Left lung (tissue), 10 donors: ENCODE data around the gene GSTA5. TPM values are rescaled to one million over a fixed set of nuclear protein-coding genes. Genes with fewer than 3 reads are reported as not detected.
"Not testable (repeated sequence)": the region's sequence is repeated elsewhere in the genome, so short reads cannot be mapped to it uniquely, and the experiment has no call there.

Experiments
- ATAC-seq: fragments of 200-7000 bp; cut with Tn5 transposase; one replicate; pipeline ENCODE4 v1.9.1; 2020; ENCODE audit warnings: moderate library complexity
- DNase-seq, 4 donors: peaks; one replicate each; pipeline ENCODE4 v3.0.0-alpha.2; 2013 to 2020
- H3K27ac ChIP-seq, 2 donors: fragments of 200-600 bp; sonication (generic) in 1 of 2; one replicate each; pipeline versions ENCODE4 v1.5.0 to v1.8.0; 2020 to 2021
- H3K27me3 ChIP-seq, 2 donors: fragments of 200-600 bp; sonication (generic) in 1 of 2; one replicate each; pipeline versions ENCODE4 v1.5.0 to v1.8.0; 2020 to 2021
- H3K36me3 ChIP-seq, 2 donors: fragments of 200-600 bp; sonication (generic) in 1 of 2; one replicate each; pipeline versions ENCODE4 v1.5.0 to v1.8.0; 2020 to 2021
- H3K4me1 ChIP-seq, 2 donors: fragments of 200-600 bp; one replicate each; pipeline ENCODE4 v1.8.0; 2021
- H3K4me3 ChIP-seq, 2 donors: fragments of 200-600 bp; sonication (generic) in 1 of 2; one replicate each; pipeline versions ENCODE4 v1.5.0 to v1.8.0; 2020 to 2021; ENCODE audit warnings: mild to moderate bottlenecking in 1 of 2
- H3K9me3 ChIP-seq, 2 donors: fragments of 200-600 bp; sonication (generic) in 1 of 2; one replicate each; pipeline versions ENCODE4 v1.5.0 to v1.8.0; 2020 to 2021
- intact Hi-C, 2 donors: fragments of 100-400 bp; cut with DNase I; formaldehyde crosslinking; loops; one replicate each; pipeline versions ENCODE4 v1.11.2 to v1.14.2; 2022
- polyA plus RNA-seq, 6 donors: library from polyadenylated mRNA; unstranded; fragments of 120-200 nt; gene quantifications; one replicate each; pipeline ENCODE4 v1.2.1, GENCODE V29; 2013; ENCODE audit not compliant: insufficient read length in 6 of 6
- total RNA-seq, 2 donors: library from RNA; stranded (reverse); fragmentation: NEBNext Ultra II Directional; extraction: Animal tissue kit (Norgen Biotek cat#: 25700); gene quantifications; one replicate each; pipeline ENCODE4 v1.2.1, GENCODE V29; 2021
- TF ChIP-seq, protein P1 (sequence below), 2 donors: fragments of 200-600 bp; sonication (generic) in 1 of 2; IDR thresholded peaks; one replicate each; pipeline versions ENCODE4 v1.5.0 to v1.8.0; 2021; ENCODE audit warnings: antibody characterized with exemption in 2 of 2
- donor health status: DM: no; HTN: yes; CAD: no.
- donor health status: DM: no; HTN: no; CAD: no.

GSTA5 gene
- total and polyA plus RNA-seq, 8 donors = not detected

DNA sequence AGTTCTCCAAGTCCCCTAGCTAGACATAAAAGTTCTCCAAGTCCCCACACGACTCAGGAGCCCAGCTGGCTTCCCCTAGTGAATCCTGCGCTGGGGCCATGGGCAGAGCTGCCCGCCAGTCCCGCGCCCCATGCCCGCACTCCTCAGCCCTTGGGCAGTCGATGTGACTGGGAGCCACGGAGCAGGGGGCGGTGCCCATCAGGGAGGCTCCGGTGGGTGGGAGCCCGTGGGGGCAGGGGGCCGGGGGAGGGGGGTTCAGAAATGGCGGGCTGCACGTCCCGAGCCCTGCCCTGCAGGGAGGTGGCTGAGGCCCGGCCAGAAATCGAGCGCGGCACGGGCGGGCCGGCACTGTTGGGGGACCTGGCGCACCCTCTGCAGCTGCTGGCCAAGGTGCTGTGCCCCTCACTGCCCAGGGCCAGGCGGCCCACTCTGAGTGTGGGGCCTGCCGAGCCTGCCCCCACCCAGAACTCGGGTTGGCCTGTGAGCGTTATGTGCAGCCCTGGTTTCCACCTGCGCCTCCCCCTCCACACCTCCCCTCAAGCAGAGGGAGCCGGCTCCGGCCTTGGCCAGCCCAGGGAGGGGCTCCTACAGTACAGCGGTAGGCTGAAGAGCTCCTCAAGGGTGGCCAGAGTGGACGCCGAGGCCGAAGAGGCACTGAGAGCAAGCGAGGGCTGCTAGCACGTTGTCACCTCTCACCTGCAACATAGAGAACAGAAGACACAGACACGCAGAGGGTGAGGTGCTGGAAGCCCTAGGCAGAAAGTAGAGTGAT is 11.4 kb downstream of the GSTA5 start:
- TF ChIP-seq, protein P1, sequence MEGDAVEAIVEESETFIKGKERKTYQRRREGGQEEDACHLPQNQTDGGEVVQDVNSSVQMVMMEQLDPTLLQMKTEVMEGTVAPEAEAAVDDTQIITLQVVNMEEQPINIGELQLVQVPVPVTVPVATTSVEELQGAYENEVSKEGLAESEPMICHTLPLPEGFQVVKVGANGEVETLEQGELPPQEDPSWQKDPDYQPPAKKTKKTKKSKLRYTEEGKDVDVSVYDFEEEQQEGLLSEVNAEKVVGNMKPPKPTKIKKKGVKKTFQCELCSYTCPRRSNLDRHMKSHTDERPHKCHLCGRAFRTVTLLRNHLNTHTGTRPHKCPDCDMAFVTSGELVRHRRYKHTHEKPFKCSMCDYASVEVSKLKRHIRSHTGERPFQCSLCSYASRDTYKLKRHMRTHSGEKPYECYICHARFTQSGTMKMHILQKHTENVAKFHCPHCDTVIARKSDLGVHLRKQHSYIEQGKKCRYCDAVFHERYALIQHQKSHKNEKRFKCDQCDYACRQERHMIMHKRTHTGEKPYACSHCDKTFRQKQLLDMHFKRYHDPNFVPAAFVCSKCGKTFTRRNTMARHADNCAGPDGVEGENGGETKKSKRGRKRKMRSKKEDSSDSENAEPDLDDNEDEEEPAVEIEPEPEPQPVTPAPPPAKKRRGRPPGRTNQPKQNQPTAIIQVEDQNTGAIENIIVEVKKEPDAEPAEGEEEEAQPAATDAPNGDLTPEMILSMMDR (IDR thresholded peaks at IDR 0.05) = no peak
- intact Hi-C loops = no loop called here
- no peaks in the 10 kb centered on the region for H3K4me1 ChIP-seq
- no peaks in the 10 kb centered on the region for H3K27me3 ChIP-seq
- H3K9me3 ChIP-seq = no peaks in the 10 kb centered on the region
- no peak overlapping the region for H3K4me3 ChIP-seq
- H3K36me3 ChIP-seq = no peaks in the 10 kb centered on the region
- DNase-seq (peak in 1 of 4 donors; percentile 61), ATAC-seq (no peak)
- H3K27ac ChIP-seq = no peak overlapping the region

- H3K27me3 ChIP-seq, ATAC-seq, intact Hi-C loops: not testable (repeated sequence)
Observed at GRCh38 chr6:52828621-52829020, 12.0 kb downstream of the GSTA5 start.

GRCh38 chr6:52827073-52827783 is 13.4 kb downstream of the GSTA5 start:
- DNase-seq, H3K27ac ChIP-seq, H3K36me3 ChIP-seq, H3K4me1 ChIP-seq, ATAC-seq, H3K27me3 ChIP-seq, H3K9me3 ChIP-seq, H3K4me3 ChIP-seq, intact Hi-C loops: not testable (repeated sequence)

More at GRCh38 chr6:52828621-52829020, 12.0 kb downstream of the GSTA5 start:
- not testable (repeated sequence) for DNase-seq, H3K9me3 ChIP-seq, H3K27ac ChIP-seq, H3K36me3 ChIP-seq, H3K4me1 ChIP-seq, H3K4me3 ChIP-seq

GRCh38 chr6:52826513-52826912 is 14.1 kb downstream of the GSTA5 start:
- DNase-seq = no peak
- Histone ChIP-seq H3K27ac (no peak overlapping the region), H3K36me3 (no peaks in the 10 kb centered on the region), H3K9me3 (peaks cover 0 to 6% of the 10 kb centered on the region in 2 donors), H3K4me1 (no peaks in the 10 kb centered on the region), H3K27me3 (no peaks in the 10 kb centered on the region), H3K4me3 (no peak overlapping the region)
- TF ChIP-seq, protein P1 (IDR thresholded peaks at IDR 0.05) = no peak
- intact Hi-C loops = no loop called here
- ATAC-seq = no peak

- ATAC-seq, DNase-seq, H3K9me3 ChIP-seq, H3K4me3 ChIP-seq, intact Hi-C loops, H3K36me3 ChIP-seq, H3K27ac ChIP-seq, H3K4me1 ChIP-seq, H3K27me3 ChIP-seq: not testable (repeated sequence)
Observed at GRCh38 chr6:52825900-52826459, 14.6 kb downstream of the GSTA5 start.

DNA sequence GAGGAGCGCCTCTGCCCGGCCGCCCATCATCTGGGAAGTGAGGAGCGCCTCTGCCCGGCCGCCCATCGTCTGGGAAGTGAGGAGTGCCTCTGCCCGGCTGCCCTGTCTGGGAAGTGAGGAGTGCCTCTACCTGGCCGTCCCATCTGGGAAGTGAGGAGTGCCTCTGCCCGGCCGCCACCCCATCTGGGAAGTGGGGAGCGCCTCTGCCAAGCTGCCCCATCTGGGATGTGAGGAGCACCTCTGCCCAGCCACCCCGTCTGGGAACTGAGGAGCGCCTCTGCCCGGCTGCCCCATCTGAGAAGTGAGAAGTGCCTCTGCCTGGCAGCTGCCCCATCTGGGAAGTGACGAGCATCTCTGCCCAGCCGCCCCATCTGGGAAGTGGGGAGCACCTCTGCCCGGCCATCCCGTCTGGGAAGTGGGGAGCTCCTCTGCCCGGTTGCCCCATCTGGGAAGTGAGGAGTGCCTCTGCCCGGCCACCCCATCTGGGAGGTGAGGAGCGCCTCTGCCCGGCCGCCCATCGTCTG is 15.3 kb downstream of the GSTA5 start:
- H3K36me3 ChIP-seq, ATAC-seq, H3K27me3 ChIP-seq, H3K4me3 ChIP-seq, H3K27ac ChIP-seq, intact Hi-C loops, H3K4me1 ChIP-seq, H3K9me3 ChIP-seq: not testable (repeated sequence)
- peak in 1 of 4 donors; percentile 74 for DNase-seq

DNA sequence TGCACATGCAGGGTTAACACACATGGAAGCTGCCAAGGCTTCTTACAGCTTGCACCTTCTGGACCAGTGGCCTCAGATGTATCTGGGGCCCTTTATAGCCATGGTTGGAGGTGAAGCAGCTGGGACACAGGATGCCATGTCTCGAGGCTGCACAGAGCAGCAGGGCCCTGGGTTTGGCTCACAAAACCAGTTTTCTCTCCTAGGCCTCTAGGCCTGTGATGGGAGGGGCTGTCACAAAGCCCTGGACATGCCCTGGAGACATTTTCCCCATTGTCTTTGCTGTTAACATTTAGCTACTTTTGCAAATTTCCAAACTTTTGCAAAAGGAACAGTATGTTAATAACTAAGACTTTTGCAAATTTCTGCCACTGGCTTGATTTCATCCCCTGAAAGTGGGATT is 18.8 kb downstream of the GSTA5 start:
- Histone ChIP-seq H3K27me3 (no peaks in the 10 kb centered on the region), H3K27ac (no peak overlapping the region), H3K4me3 (no peak overlapping the region), H3K4me1 (no peaks in the 10 kb centered on the region), H3K9me3 (peaks cover 0 to 6% of the 10 kb centered on the region in 2 donors), H3K36me3 (no peaks in the 10 kb centered on the region)
- ATAC-seq (no peak), DNase-seq (no peak)
- TF ChIP-seq, protein P1 (IDR thresholded peaks at IDR 0.05) = no peak
- intact Hi-C loops = no loop called here
